Uterus (tissue), 4 donors: ENCODE results near the gene ATP6V1C2. TPM values are rescaled to one million over a fixed set of nuclear protein-coding genes. Genes with fewer than 3 reads are reported as not detected.
"Not testable (repeated sequence)": the region's sequence is repeated elsewhere in the genome, so short reads cannot be mapped to it uniquely, and the experiment has no call there.

ENCODE experiments used
- DNase-seq, 2 donors: peaks; one replicate each; pipeline ENCODE4 v3.0.0-alpha.2; 2019 to 2020
- H3K27ac ChIP-seq, 2 donors: fragments of 200-600 bp; sonication (generic); 1 replicate in 1 of 2; 2 replicates in 1 of 2; pipeline ENCODE4 v1.5.1; 2016 to 2018
- H3K27me3 ChIP-seq, 2 donors: fragments of 200-600 bp; sonication (generic); one replicate each; pipeline ENCODE4 v1.5.1; 2018 to 2019; ENCODE audit warnings: control low read depth in 1 of 2
- H3K36me3 ChIP-seq, 2 donors: fragments of 200-600 bp; sonication (generic); one replicate each; pipeline ENCODE4 v1.5.1; 2019; ENCODE audit warnings: control low read depth in 1 of 2
- H3K4me1 ChIP-seq, 2 donors: fragments of 200-600 bp; sonication (generic); one replicate each; pipeline ENCODE4 v1.5.1; 2018 to 2019; ENCODE audit warnings: control low read depth in 1 of 2
- H3K4me3 ChIP-seq, 2 donors: fragments of 200-600 bp; sonication (generic); 1 replicate in 1 of 2; 2 replicates in 1 of 2; pipeline ENCODE4 v1.5.1; 2018 to 2019; ENCODE audit warnings: mild to moderate bottlenecking in 1 of 2
- H3K9me3 ChIP-seq, 2 donors: fragments of 200-600 bp; sonication (generic); one replicate each; pipeline ENCODE4 v1.5.1; 2019; ENCODE audit warnings: control low read depth in 1 of 2
- POLR2A ChIP-seq, 2 donors: fragments of 450-650 bp; IDR thresholded peaks; one replicate each; pipeline ENCODE4 v1.6.1; 2016; ENCODE audit warnings: antibody characterized with exemption in 2 of 2, mild to moderate bottlenecking in 1 of 2, moderate library complexity in 1 of 2
- intact Hi-C: fragments of 100-400 bp; cut with DNase I; formaldehyde crosslinking; loops from one replicate; pipeline ENCODE4 v1.15.1; 2023; ENCODE audit warnings: low total_unique reads
- total RNA-seq, 4 donors: library from RNA; depleted of rRNA in 3 of 4; stranded (reverse); fragments of >200 nt in 3 of 4; gene quantifications; one replicate each; pipeline versions ENCODE4 v1.1.0 to v1.2.4, GENCODE V29; 2014 to 2023
- TF ChIP-seq, protein P1 (sequence below), 4 experiments: fragments of 200-600 bp in 2 of 4; fragments of 450-650 bp in 2 of 4; sonication (generic) in 2 of 4; IDR thresholded peaks; one replicate each; pipeline ENCODE4 v1.5.1; 2016 to 2019; ENCODE audit warnings: antibody characterized with exemption in 4 of 4, mild to moderate bottlenecking in 2 of 4, moderate library complexity in 1 of 4
- donor health status: DM: yes; HTN: yes; CAD: no.

The ATP6V1C2 gene
- total RNA-seq, 4 donors from 2014 or later, result 0.26 to 3.6 (median 0.61) TPM; not detected in 1

GRCh38 chr2:10778724-10779115, 57.3 kb downstream of the ATP6V1C2 start:
- Histone ChIP-seq H3K27ac (no peak overlapping the region), H3K4me3 (no peak overlapping the region), H3K27me3 (no peaks in the 10 kb centered on the region), H3K4me1 (no peaks in the 10 kb centered on the region), H3K9me3 (no peaks in the 10 kb centered on the region), H3K36me3 (no peaks in the 10 kb centered on the region)
- intact Hi-C loops, result no loop called here
- no peak for TF ChIP-seq POLR2A (IDR thresholded peaks at IDR 0.05)
- TF ChIP-seq, protein P1, sequence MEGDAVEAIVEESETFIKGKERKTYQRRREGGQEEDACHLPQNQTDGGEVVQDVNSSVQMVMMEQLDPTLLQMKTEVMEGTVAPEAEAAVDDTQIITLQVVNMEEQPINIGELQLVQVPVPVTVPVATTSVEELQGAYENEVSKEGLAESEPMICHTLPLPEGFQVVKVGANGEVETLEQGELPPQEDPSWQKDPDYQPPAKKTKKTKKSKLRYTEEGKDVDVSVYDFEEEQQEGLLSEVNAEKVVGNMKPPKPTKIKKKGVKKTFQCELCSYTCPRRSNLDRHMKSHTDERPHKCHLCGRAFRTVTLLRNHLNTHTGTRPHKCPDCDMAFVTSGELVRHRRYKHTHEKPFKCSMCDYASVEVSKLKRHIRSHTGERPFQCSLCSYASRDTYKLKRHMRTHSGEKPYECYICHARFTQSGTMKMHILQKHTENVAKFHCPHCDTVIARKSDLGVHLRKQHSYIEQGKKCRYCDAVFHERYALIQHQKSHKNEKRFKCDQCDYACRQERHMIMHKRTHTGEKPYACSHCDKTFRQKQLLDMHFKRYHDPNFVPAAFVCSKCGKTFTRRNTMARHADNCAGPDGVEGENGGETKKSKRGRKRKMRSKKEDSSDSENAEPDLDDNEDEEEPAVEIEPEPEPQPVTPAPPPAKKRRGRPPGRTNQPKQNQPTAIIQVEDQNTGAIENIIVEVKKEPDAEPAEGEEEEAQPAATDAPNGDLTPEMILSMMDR (IDR thresholded peaks at IDR 0.05), result no peak
- no peak for DNase-seq

GRCh38 chr2:10779776-10780490, 58.5 kb downstream of the ATP6V1C2 start:
- no peak for DNase-seq
- TF ChIP-seq, protein P1 (IDR thresholded peaks at IDR 0.05), result no peak
- TF ChIP-seq POLR2A (IDR thresholded peaks at IDR 0.05), result no peak
- H3K27ac ChIP-seq, result no peak overlapping the region
- no peaks in the 10 kb centered on the region for H3K9me3 ChIP-seq
- no peaks in the 10 kb centered on the region for H3K36me3 ChIP-seq
- intact Hi-C loops, result no loop called here
- H3K4me1 ChIP-seq, result no peaks in the 10 kb centered on the region
- no peak overlapping the region for H3K4me3 ChIP-seq
- no peaks in the 10 kb centered on the region for H3K27me3 ChIP-seq

DNA sequence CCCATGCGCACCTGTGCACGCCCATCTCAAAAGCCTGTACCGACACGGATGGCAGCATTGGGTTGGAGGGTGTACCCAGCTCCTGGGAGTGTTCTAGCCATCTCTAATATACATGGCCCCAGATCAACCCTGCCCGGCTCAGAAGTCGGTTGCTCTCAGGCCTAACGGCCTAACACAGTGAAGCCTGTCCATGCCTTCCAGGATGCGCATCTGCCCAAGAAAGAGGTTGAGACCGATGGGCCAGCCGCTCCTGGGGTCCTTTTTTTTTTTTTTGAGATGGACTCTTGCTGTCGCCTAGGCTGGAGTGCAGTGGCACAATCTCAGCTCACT, 59.0 kb downstream of the ATP6V1C2 start:
- Histone ChIP-seq H3K9me3 (no peaks in the 10 kb centered on the region), H3K4me3 (no peak overlapping the region), H3K27ac (no peak overlapping the region), H3K27me3 (no peaks in the 10 kb centered on the region), H3K36me3 (no peaks in the 10 kb centered on the region), H3K4me1 (no peaks in the 10 kb centered on the region)
- intact Hi-C loops, result no loop called here
- no peak for TF ChIP-seq POLR2A (IDR thresholded peaks at IDR 0.05)
- TF ChIP-seq, protein P1 (IDR thresholded peaks at IDR 0.05), result no peak
- no peak for DNase-seq

GRCh38 chr2:10780821-10781220, 59.4 kb downstream of the ATP6V1C2 start:
- H3K4me3 ChIP-seq, H3K4me1 ChIP-seq, H3K27ac ChIP-seq, H3K27me3 ChIP-seq, intact Hi-C loops, H3K9me3 ChIP-seq, H3K36me3 ChIP-seq, DNase-seq: not testable (repeated sequence)

- no peaks in the 10 kb centered on the region for H3K27me3 ChIP-seq
- no peak for TF ChIP-seq POLR2A (IDR thresholded peaks at IDR 0.05)
- TF ChIP-seq, protein P1 (IDR thresholded peaks at IDR 0.05), result no peak
- no peaks in the 10 kb centered on the region for H3K36me3 ChIP-seq
- no peak overlapping the region for H3K4me3 ChIP-seq
- H3K4me1 ChIP-seq, result no peaks in the 10 kb centered on the region
- no peaks in the 10 kb centered on the region for H3K9me3 ChIP-seq
- no peak for DNase-seq
- no peak overlapping the region for H3K27ac ChIP-seq
- intact Hi-C loops, result no loop called here
These were observed 60.3 kb downstream of the ATP6V1C2 start for GRCh38 chr2:10781746-10782145.

GRCh38 chr2:10783421-10783820, 62.0 kb downstream of the ATP6V1C2 start:
- Histone ChIP-seq H3K9me3 (no peaks in the 10 kb centered on the region), H3K36me3 (no peaks in the 10 kb centered on the region), H3K27ac (no peak overlapping the region), H3K4me1 (no peaks in the 10 kb centered on the region), H3K4me3 (no peak overlapping the region), H3K27me3 (no peaks in the 10 kb centered on the region)
- no peak for DNase-seq
- TF ChIP-seq, protein P1 (IDR thresholded peaks at IDR 0.05), result no peak
- TF ChIP-seq POLR2A (IDR thresholded peaks at IDR 0.05), result no peak
- intact Hi-C loops, result no loop called here
